Esophagus muscularis mucosa (tissue), 4 donors: ENCODE results near the gene SLC5A5. TPM values are rescaled to one million over a fixed set of nuclear protein-coding genes. Genes with fewer than 3 reads are reported as not detected.

Experiments used
- DNase-seq: peaks from one replicate; pipeline ENCODE4 v3.0.0-alpha.2; 2017; ENCODE audit errors: extremely low spot score
- H3K27ac ChIP-seq, 4 donors: fragments of 200-600 bp; sonication (generic); replicated peaks in 1 of 4; 1 replicate in 3 of 4; 2 replicates in 1 of 4; pipeline ENCODE4 v1.5.1; 2016 to 2019; ENCODE audit warnings: mild to moderate bottlenecking in 1 of 4
- H3K27me3 ChIP-seq, 4 donors: fragments of 200-600 bp; sonication (generic); one replicate each; pipeline versions ENCODE4 v1.5.1 to v1.6.0; 2016 to 2019
- H3K36me3 ChIP-seq, 4 donors: fragments of 200-600 bp; sonication (generic); one replicate each; pipeline ENCODE4 v1.5.1; 2016 to 2019
- H3K4me1 ChIP-seq, 4 donors: fragments of 200-600 bp; sonication (generic); one replicate each; pipeline ENCODE4 v1.5.1; 2016 to 2019
- H3K4me3 ChIP-seq, 4 donors: fragments of 200-600 bp; sonication (generic); 1 replicate in 2 of 4; 2 replicates in 2 of 4; pipeline ENCODE4 v1.5.1; 2016 to 2019; ENCODE audit warnings: mild to moderate bottlenecking in 4 of 4, moderate library complexity in 1 of 4
- H3K9me3 ChIP-seq, 4 donors: fragments of 200-600 bp; sonication (generic); 1 replicate in 3 of 4; 2 replicates in 1 of 4; pipeline ENCODE4 v1.5.1; 2016 to 2019
- EP300 ChIP-seq: sonication (generic); formaldehyde crosslinking; IDR thresholded peaks from one replicate; pipeline ENCODE4 v1.6.1; 2017; ENCODE audit warnings: antibody characterized with exemption
- POLR2A ChIP-seq: fragments of 450-650 bp; IDR thresholded peaks from one replicate; pipeline ENCODE4 v1.6.1; 2017; ENCODE audit warnings: antibody characterized with exemption, moderate library complexity, mild to moderate bottlenecking, low read depth
- POLR2AphosphoS5 ChIP-seq, 2 donors: sonication (generic); formaldehyde crosslinking; IDR thresholded peaks; one replicate each; pipeline ENCODE4 v1.6.1; 2017; ENCODE audit warnings: antibody characterized with exemption in 2 of 2
- WGBS: methylation state at CpG from one replicate; pipeline ENCODE4 v1.1.5; 2018; 5-methylcytosine and 5-hydroxymethylcytosine counted together
- intact Hi-C: fragments of 100-400 bp; cut with DNase I; formaldehyde crosslinking; loops from one replicate; pipeline ENCODE4 v1.15.1; 2023
- total RNA-seq, 4 donors: library from RNA; depleted of rRNA; stranded (reverse); fragments of >200 nt; gene quantifications; one replicate each; pipeline versions ENCODE4 v1.1.0 to v1.2.1, GENCODE V29; 2016
- TF ChIP-seq, protein P1 (sequence below), 3 experiments: fragments of 200-600 bp in 2 of 3; fragments of 450-650 bp in 1 of 3; sonication (generic) in 2 of 3; IDR thresholded peaks; one replicate each; pipeline ENCODE4 v1.5.1; 2017 to 2019; ENCODE audit warnings: antibody characterized with exemption in 3 of 3, mild to moderate bottlenecking in 2 of 3, moderate library complexity in 1 of 3

Gene SLC5A5
- total RNA-seq, 4 donors from 2014 or later = 0.17 TPM; not detected in 3

DNA sequence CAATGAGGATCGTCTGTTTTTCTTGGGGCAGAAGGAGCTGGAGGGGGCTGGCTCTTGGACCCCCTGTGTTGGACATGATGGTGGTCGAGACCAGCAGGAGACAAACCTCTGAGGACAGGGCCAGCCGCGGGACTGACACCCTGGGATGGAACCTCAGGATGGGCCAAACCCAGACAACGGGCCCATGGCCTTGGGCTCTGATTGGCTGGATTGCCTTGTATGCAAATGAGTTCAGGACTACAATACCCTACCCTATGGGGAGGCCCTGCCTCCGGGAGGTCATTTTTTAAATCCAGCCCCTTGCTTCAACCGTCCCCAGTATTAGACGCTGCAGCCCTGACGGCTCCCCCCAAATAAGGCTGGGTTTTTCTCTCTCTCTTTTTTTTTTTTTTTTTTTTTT, 22.0 kb downstream of the SLC5A5 start:
- no peaks in the 10 kb centered on the region for H3K9me3 ChIP-seq

DNA sequence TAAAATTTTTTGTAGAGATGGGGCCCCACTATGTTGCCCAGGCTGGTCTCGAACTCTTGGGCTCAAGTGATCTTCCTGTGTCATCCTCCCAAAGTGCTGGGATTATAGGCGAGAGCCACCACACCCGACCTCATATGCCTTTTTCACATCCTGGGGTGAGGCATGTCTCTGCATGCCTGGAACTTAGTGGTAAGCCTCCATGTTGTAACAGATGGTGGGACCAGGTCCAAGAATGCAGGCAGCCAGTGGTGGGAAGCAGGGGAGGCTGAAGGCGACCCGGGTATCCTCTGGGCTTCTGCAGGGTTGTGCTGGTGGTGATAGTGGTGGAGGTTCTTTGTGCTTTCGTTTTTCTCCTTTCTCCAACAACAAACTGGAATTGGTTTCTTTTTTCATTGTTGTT, 31.0 kb downstream of the SLC5A5 start:
- peaks cover 0 to 67% (median 0%) of the 10 kb centered on the region in 4 donors for H3K27me3 ChIP-seq
- H3K4me3 ChIP-seq = no peak overlapping the region
- H3K27ac ChIP-seq = no peak overlapping the region
- H3K9me3 ChIP-seq = peaks cover 0 to 8% (median 2%) of the 10 kb centered on the region in 4 donors
- TF ChIP-seq EP300 (no peak), POLR2AphosphoS5 (IDR thresholded peaks at IDR 0.05) (no peak), POLR2A (no peak)
- TF ChIP-seq, protein P1, sequence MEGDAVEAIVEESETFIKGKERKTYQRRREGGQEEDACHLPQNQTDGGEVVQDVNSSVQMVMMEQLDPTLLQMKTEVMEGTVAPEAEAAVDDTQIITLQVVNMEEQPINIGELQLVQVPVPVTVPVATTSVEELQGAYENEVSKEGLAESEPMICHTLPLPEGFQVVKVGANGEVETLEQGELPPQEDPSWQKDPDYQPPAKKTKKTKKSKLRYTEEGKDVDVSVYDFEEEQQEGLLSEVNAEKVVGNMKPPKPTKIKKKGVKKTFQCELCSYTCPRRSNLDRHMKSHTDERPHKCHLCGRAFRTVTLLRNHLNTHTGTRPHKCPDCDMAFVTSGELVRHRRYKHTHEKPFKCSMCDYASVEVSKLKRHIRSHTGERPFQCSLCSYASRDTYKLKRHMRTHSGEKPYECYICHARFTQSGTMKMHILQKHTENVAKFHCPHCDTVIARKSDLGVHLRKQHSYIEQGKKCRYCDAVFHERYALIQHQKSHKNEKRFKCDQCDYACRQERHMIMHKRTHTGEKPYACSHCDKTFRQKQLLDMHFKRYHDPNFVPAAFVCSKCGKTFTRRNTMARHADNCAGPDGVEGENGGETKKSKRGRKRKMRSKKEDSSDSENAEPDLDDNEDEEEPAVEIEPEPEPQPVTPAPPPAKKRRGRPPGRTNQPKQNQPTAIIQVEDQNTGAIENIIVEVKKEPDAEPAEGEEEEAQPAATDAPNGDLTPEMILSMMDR (IDR thresholded peaks at IDR 0.05) = no peak
- H3K36me3 ChIP-seq = no peaks in the 10 kb centered on the region
- intact Hi-C loops = no loop called here
- H3K4me1 ChIP-seq = no peaks in the 10 kb centered on the region
- WGBS = 67% methylated on average over 6 of the region's 6 CpGs
- no peak for DNase-seq

More for the DNA sequence above, 22.0 kb downstream of the SLC5A5 start:
- H3K36me3 ChIP-seq = no peaks in the 10 kb centered on the region
- peaks cover 0 to 90% (median 4%) of the 10 kb centered on the region in 4 donors for H3K27me3 ChIP-seq
- no peak for DNase-seq
- intact Hi-C loops = no loop called here
- WGBS = 81% methylated on average over 7 of the region's 9 CpGs
- no peak overlapping the region for H3K27ac ChIP-seq
- no peaks in the 10 kb centered on the region for H3K4me1 ChIP-seq
- TF ChIP-seq EP300 (no peak), POLR2A (no peak), POLR2AphosphoS5 (IDR thresholded peaks at IDR 0.05) (no peak)
- TF ChIP-seq, protein P1 (IDR thresholded peaks at IDR 0.05) = no peak
- no peak overlapping the region for H3K4me3 ChIP-seq

DNA sequence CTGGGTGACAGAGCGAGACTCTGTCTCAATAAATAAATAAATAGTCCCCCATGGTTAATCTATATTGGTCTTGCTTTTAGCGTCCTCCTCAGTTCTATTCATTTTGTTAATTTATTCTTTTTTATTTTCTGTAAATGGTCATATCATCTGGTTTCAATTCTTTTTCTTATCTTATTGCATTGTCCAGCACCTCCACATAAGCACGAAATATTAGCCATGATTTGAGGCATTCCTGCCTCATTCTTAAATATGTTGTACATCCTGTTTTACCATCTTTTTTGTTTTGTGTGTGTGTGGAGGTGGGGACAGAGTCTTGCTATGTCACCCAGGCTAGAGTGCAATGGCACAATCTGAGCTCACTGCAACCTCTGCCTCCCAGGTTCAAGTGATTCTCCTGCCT, 36.5 kb downstream of the SLC5A5 start:
- Histone ChIP-seq H3K27ac (no peak overlapping the region), H3K4me1 (no peaks in the 10 kb centered on the region), H3K27me3 (peaks cover 0 to 40% (median 0%) of the 10 kb centered on the region in 4 donors), H3K4me3 (no peak overlapping the region), H3K9me3 (peaks cover 0 to 25% (median 13%) of the 10 kb centered on the region in 4 donors), H3K36me3 (no peaks in the 10 kb centered on the region)
- no peak for DNase-seq
- TF ChIP-seq, protein P1 (IDR thresholded peaks at IDR 0.05) = no peak
- TF ChIP-seq EP300 (no peak), POLR2AphosphoS5 (IDR thresholded peaks at IDR 0.05) (no peak), POLR2A (no peak)
- 89% methylated on average over 3 of the region's 3 CpGs for WGBS
- intact Hi-C loops = no loop called here

DNA sequence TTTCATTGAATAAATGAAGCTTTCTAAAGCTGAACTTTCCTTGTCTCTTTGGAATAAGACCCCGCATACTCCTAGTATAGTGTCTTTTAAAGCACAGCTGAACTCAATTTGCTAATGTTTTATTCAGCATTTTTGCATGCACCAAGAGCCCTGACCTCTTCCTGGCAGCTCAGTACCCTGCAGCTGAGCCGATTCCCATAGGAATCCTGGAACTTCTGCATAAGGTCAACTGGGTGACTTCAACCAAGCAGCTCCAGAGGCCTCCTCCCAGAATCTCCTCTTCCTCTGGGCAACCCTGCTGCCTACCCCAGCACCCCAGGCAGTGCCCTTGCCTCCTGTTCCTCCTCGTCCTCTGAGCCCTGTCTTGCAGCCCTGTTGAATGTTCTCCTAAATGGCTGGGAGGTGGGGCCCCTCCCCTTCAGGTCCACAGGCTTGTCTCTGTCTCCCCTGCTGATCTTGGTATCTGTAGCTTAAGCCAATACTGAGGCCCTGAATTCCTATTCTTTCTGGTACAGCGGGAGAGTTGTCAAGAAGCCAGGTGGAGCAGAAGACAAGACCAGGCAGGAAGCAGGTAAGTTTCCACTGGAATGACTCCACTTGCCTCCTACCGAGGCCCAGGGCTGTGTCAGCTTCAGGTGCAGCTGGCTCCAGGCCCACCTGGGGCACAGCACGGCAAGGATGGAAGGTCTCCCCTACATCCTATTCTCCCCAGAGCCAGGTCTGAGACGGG, 37.4 kb downstream of the SLC5A5 start:
- H3K4me3 ChIP-seq = no peak overlapping the region
- no peaks in the 10 kb centered on the region for H3K36me3 ChIP-seq
- H3K27ac ChIP-seq = no peak overlapping the region
- H3K4me1 ChIP-seq = no peaks in the 10 kb centered on the region
- DNase-seq = no peak
- WGBS = 71% methylated on average over 6 of the region's 7 CpGs
- peaks cover 0 to 42% (median 0%) of the 10 kb centered on the region in 4 donors for H3K27me3 ChIP-seq
- H3K9me3 ChIP-seq = peaks cover 0 to 31% (median 20%) of the 10 kb centered on the region in 4 donors
- intact Hi-C loops = no loop called here
- no peak for TF ChIP-seq POLR2A
- TF ChIP-seq EP300 = no peak
- TF ChIP-seq, protein P1 (IDR thresholded peaks at IDR 0.05) = no peak
- TF ChIP-seq POLR2AphosphoS5 (IDR thresholded peaks at IDR 0.05) = no peak
